Bronchial epithelial cell (primary cell): ENCODE data around the gene POLR2M. TPM values are rescaled to one million over a fixed set of nuclear protein-coding genes. Genes with fewer than 3 reads are reported as not detected.

Experiments used
- DNase-seq: peaks from one replicate; pipeline ENCODE4 v3.0.0-alpha.2; 2010; ENCODE audit warnings: low read depth
- FAIRE-seq: peaks from 2 replicates; lab custom pipeline; 2011; peaks lifted over from hg19 to GRCh38; lab: Jason Lieb, UNC
- H3K27me3 ChIP-seq: 2 replicates; pipeline ENCODE4 v1.5.1; 2011; ENCODE audit warnings: low read length; ENCODE audit not compliant: control insufficient read depth, insufficient read depth
- H3K36me3 ChIP-seq: 2 replicates; pipeline ENCODE4 v1.5.1; 2011; ENCODE audit warnings: low read length; ENCODE audit not compliant: control insufficient read depth, insufficient read depth
- H3K4me3 ChIP-seq: 2 replicates; pipeline ENCODE4 v1.5.1; 2011; ENCODE audit warnings: mild to moderate bottlenecking, low read depth, low read length, control low read depth
- total RNA-seq: library from RNA; depleted of rRNA; stranded (reverse); fragments of >200 nt; gene quantifications from 2 replicates; pipeline ENCODE4 v1.2.1, GENCODE V29; 2014
- TF ChIP-seq, protein P1 (sequence below): IDR thresholded peaks from 2 replicates; pipeline ENCODE4 v1.5.1; 2011; ENCODE audit warnings: mild to moderate bottlenecking, moderate library complexity, low read length, control low read depth, inconsistent platforms; ENCODE audit not compliant: insufficient read depth, severe bottlenecking

POLR2M gene
- total RNA-seq, 1 donor from 2014 or later: 59.5 TPM

DNA sequence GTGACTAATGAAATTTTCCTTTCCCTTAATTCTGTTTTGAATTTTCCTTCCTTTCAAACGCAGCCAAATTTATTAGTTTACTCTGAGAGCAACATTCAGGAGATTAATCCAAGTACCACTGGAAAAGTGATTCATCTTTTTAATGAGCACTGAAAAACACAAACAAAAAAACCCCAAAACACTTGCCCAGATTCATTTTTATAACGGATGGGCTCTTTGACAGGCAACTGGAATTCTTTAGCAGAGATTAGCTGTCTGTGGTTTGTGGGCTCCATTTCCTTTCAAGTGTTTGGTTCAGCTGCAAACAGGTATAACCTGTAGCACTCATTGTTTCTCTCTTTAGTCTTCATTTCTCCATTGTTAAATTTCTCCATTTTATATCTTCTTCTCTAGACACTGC is 3.1 kb upstream of the POLR2M start:
- Histone ChIP-seq H3K27me3 (no peaks in the 10 kb centered on the region), H3K36me3 (no peaks in the 10 kb centered on the region), H3K4me3 (no peak overlapping the region)
- FAIRE-seq (no peak), DNase-seq (no peak)
- TF ChIP-seq, protein P1, sequence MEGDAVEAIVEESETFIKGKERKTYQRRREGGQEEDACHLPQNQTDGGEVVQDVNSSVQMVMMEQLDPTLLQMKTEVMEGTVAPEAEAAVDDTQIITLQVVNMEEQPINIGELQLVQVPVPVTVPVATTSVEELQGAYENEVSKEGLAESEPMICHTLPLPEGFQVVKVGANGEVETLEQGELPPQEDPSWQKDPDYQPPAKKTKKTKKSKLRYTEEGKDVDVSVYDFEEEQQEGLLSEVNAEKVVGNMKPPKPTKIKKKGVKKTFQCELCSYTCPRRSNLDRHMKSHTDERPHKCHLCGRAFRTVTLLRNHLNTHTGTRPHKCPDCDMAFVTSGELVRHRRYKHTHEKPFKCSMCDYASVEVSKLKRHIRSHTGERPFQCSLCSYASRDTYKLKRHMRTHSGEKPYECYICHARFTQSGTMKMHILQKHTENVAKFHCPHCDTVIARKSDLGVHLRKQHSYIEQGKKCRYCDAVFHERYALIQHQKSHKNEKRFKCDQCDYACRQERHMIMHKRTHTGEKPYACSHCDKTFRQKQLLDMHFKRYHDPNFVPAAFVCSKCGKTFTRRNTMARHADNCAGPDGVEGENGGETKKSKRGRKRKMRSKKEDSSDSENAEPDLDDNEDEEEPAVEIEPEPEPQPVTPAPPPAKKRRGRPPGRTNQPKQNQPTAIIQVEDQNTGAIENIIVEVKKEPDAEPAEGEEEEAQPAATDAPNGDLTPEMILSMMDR: no peak

DNA sequence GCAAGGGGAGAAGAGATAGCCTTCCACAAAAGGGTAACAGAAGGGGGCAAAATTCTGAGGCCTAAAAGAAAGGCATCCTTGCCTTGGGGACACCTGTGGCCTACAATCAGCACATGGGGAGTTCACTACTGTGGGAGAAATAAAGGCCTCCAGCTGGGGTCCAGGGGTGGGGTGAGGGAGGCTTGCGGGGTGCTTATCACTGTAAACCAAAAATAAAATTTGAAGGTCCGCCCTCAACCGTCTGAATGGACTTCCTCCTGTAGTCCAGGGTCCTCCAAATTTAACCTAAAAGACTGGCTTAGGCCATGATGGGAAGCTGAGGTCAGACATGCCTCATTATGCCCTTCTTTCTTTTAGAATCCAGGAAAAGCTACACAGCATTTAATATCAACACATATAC is 2.1 kb upstream of the POLR2M start:
- TF ChIP-seq, protein P1: no peak
- H3K4me3 ChIP-seq: no peak overlapping the region
- FAIRE-seq (no peak), DNase-seq (no peak)
- H3K36me3 ChIP-seq: peaks cover 1% of the 10 kb centered on the region
- H3K27me3 ChIP-seq: no peaks in the 10 kb centered on the region

DNA sequence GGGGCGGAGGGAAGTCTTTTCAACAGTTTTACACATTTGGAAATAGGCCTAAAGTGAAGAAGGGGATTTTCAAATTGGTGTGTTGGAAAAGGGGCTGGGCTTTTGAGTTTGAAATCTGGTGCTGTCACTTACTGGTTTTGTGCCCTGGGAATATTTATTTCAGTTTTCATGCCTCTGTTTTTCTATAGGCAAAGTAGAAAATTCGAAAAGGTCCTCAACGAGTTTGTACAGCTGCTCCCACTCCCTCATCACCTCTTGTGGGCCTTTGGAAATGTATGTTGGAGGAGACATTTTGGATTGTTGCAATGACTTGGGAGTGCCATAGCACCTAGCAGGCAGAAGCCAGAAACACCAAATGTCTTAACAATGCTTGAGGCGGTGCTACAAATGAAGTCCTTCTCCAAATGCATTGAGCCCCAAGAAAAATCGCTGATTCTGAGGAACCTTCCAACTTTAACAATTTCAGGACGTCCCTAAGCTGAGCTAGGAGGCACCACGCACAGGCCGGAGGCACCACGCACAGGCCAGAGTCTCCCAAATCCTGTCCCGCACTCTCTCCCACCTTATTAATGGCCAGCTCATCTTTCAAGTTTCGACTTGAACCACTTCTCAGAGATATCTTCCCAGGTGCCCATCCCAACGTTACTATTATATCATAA is 639 bp upstream of the POLR2M start:
- TF ChIP-seq, protein P1: no peak
- Histone ChIP-seq H3K27me3 (no peaks in the 10 kb centered on the region), H3K4me3 (peak overlapping the region; percentile 56), H3K36me3 (peaks cover 5% of the 10 kb centered on the region)
- FAIRE-seq (no peak), DNase-seq (no peak)

DNA sequence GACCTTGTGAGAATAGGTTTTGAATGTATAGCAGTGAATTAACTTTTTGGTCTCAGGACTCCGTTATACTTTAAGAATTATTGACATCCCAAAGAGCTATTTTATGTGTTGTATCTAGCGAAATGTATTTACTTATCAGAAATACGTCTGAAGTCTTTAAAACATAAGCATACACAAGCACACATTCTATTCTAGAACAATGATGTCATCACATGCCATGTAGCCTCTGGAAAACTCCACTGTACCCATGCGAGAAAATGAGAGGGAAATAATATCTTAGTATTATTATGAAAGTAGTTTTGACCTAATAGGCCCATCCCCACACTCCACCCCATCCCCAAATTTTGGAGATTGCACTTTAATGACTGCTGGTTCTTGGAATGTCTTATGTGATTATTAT is 1.5 kb downstream of the POLR2M start:
- Histone ChIP-seq H3K4me3 (peak overlapping the region; percentile 56), H3K27me3 (no peaks in the 10 kb centered on the region), H3K36me3 (peaks cover 14% of the 10 kb centered on the region)
- FAIRE-seq (no peak), DNase-seq (peak; percentile 40)
- TF ChIP-seq, protein P1: no peak

DNA sequence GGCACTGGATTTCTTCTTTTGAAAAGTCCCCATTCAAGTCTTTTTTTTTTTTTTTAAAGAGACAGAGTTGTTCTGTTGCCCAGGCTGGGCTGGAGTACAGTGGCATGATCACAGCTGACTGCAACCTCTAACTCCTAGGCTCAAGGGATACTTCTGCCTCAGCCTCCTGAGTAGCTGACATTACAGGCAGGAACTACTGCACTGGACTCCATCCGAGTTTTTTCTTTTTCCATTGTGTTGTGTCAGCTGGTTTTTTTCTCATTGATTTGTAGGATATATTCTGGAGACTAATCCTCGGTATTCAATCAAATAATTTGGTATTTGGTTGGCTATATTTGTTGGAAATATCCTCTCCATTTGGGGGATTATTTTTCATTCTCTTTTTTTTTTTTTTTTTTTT is 11.8 kb downstream of the POLR2M start:
- FAIRE-seq (no peak), DNase-seq (no peak)
- TF ChIP-seq, protein P1: no peak
- Histone ChIP-seq H3K27me3 (no peaks in the 10 kb centered on the region), H3K36me3 (peaks cover 1% of the 10 kb centered on the region), H3K4me3 (no peak overlapping the region)

DNA sequence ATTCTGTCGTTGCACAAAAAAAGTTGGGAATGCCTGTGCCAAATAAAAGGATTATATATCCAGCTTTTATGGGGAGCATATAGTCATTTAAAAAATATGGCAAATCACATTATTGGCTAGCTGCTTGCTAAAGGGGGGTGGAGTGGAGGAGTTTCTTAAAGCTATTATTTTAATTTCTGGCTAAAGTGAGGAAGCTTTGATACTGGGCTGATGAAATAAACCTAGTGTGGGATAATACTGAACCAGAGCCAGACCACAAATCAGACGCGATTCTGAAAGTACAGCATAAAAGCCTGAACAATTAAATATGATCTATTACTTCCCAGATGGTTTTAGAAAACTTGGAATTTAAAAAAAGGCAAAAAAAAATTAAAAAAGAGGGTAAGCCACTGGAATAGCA is 14.4 kb downstream of the POLR2M start:
- H3K27me3 ChIP-seq: no peaks in the 10 kb centered on the region
- FAIRE-seq (no peak), DNase-seq (no peak)
- TF ChIP-seq, protein P1: no peak
- no peak overlapping the region for H3K4me3 ChIP-seq
- H3K36me3 ChIP-seq: no peaks in the 10 kb centered on the region
